H9 (cell line): Measurements from ENCODE around the gene SFXN5. TPM values are rescaled to one million over a fixed set of nuclear protein-coding genes. Genes with fewer than 3 reads are reported as not detected.
A peak's percentile ranks its signal among the peaks of the same experiment; 100 is the strongest.

Experiments used
- DNase-seq: peaks from one replicate; pipeline ENCODE4 v3.0.0-alpha.2; 2017
- H2AFZ ChIP-seq: one replicate; pipeline ENCODE4 v1.6.1; 2013; ENCODE audit warnings: mild to moderate bottlenecking, low read length, control low read depth, moderate library complexity
- H2AK5ac ChIP-seq: 2 replicates; pipeline ENCODE4 v1.6.1; 2013; ENCODE audit warnings: low read length, control low read depth, mixed read lengths; ENCODE audit not compliant: insufficient read length
- H2BK120ac ChIP-seq: one replicate; pipeline ENCODE4 v1.6.1; 2013; ENCODE audit warnings: low read depth, mild to moderate bottlenecking, low read length, control low read depth, inconsistent platforms; ENCODE audit not compliant: poor library complexity, severe bottlenecking
- H2BK12ac ChIP-seq: 2 replicates; pipeline ENCODE4 v1.6.1; 2013; ENCODE audit warnings: low read length, control low read depth, mixed read lengths, low read depth; ENCODE audit not compliant: insufficient read length
- H2BK15ac ChIP-seq: 2 replicates; pipeline ENCODE4 v1.6.1; 2013; ENCODE audit warnings: low read depth, low read length, control low read depth
- H2BK20ac ChIP-seq: one replicate; pipeline ENCODE4 v1.6.1; 2013; ENCODE audit warnings: low read depth, mild to moderate bottlenecking, low read length, control low read depth, inconsistent platforms; ENCODE audit not compliant: poor library complexity, severe bottlenecking
- H2BK5ac ChIP-seq: 2 replicates; pipeline ENCODE4 v1.6.1; 2013; ENCODE audit warnings: low read length, control low read depth, mixed read lengths; ENCODE audit not compliant: insufficient read length
- H3K14ac ChIP-seq: 2 replicates; pipeline ENCODE4 v1.6.1; 2013; ENCODE audit warnings: low read length, control low read depth; ENCODE audit not compliant: insufficient read depth
- H3K18ac ChIP-seq: 2 replicates; pipeline ENCODE4 v1.6.1; 2013; ENCODE audit warnings: low read depth, mild to moderate bottlenecking, mixed read lengths, low read length, control low read depth; ENCODE audit not compliant: insufficient read length
- H3K23ac ChIP-seq: 2 replicates; pipeline ENCODE4 v1.6.1; 2013; ENCODE audit warnings: low read length, control low read depth, mixed read lengths, low read depth; ENCODE audit not compliant: insufficient read length
- H3K23me2 ChIP-seq: 2 replicates; pipeline ENCODE4 v1.6.1; 2013; ENCODE audit warnings: low read depth, mild to moderate bottlenecking, mixed read lengths, low read length, control low read depth; ENCODE audit not compliant: insufficient read length, poor library complexity, severe bottlenecking
- H3K27ac ChIP-seq: 2 replicates; pipeline ENCODE4 v1.5.1; 2013; ENCODE audit warnings: low read length, control low read depth, mixed read lengths, low read depth; ENCODE audit not compliant: insufficient read length
- H3K27me3 ChIP-seq: 2 replicates; pipeline ENCODE4 v1.6.1; 2013; ENCODE audit warnings: low read length, control low read depth, inconsistent platforms; ENCODE audit not compliant: insufficient read depth
- H3K4ac ChIP-seq: 2 replicates; pipeline ENCODE4 v1.6.1; 2013; ENCODE audit warnings: low read depth, mild to moderate bottlenecking, control low read depth, inconsistent platforms, low read length, moderate library complexity
- H3K4me1 ChIP-seq: 2 replicates; pipeline ENCODE4 v1.6.1; 2013; ENCODE audit warnings: low read length, control low read depth, inconsistent platforms; ENCODE audit not compliant: insufficient read depth
- H3K4me2 ChIP-seq: 2 replicates; pipeline ENCODE4 v1.6.1; 2013; ENCODE audit warnings: low read length, control low read depth, mixed read lengths; ENCODE audit not compliant: insufficient read length, insufficient read depth
- H3K56ac ChIP-seq: 2 replicates; pipeline ENCODE4 v1.6.1; 2013; ENCODE audit warnings: low read depth, mild to moderate bottlenecking, mixed read lengths, low read length, control low read depth; ENCODE audit not compliant: insufficient read length
- H3K79me1 ChIP-seq: 2 replicates; pipeline ENCODE4 v1.6.1; 2013; ENCODE audit warnings: low read depth, mild to moderate bottlenecking, moderate library complexity, low read length, control low read depth, inconsistent platforms; ENCODE audit not compliant: insufficient read depth, poor library complexity, severe bottlenecking
- H3K79me2 ChIP-seq: 2 replicates; pipeline ENCODE4 v1.6.1; 2013; ENCODE audit warnings: low read length, control low read depth, inconsistent platforms; ENCODE audit not compliant: insufficient read depth
- H3K9ac ChIP-seq: 2 replicates; pipeline ENCODE4 v1.6.1; 2013; ENCODE audit warnings: low read length, control low read depth, mixed read lengths; ENCODE audit not compliant: insufficient read length; ENCODE audit errors: extremely low read depth
- H3K9me3 ChIP-seq: one replicate; pipeline ENCODE4 v1.6.1; 2013; ENCODE audit warnings: low read depth, low read length, inconsistent platforms; ENCODE audit not compliant: control insufficient read depth
- H3T11ph ChIP-seq: one replicate; pipeline ENCODE4 v1.6.1; 2013; ENCODE audit warnings: mild to moderate bottlenecking, low read length, control low read depth, inconsistent platforms
- H4K20me1 ChIP-seq: one replicate; pipeline ENCODE4 v1.6.1; 2013; ENCODE audit not compliant: control insufficient read depth, insufficient read length, insufficient read depth
- H4K5ac ChIP-seq: 2 replicates; pipeline ENCODE4 v1.6.1; 2013; ENCODE audit warnings: low read depth, mild to moderate bottlenecking, mixed read lengths, low read length, control low read depth; ENCODE audit not compliant: insufficient read length
- H4K8ac ChIP-seq: replicated peaks from 2 replicates; pipeline ENCODE4 v1.6.1; 2013; ENCODE audit warnings: low read length, control low read depth, mixed read lengths, low read depth; ENCODE audit not compliant: insufficient read length
- H4K91ac ChIP-seq: 2 replicates; pipeline ENCODE4 v1.6.1; 2013; ENCODE audit warnings: low read depth, mild to moderate bottlenecking, moderate library complexity, mixed read lengths, low read length, control low read depth; ENCODE audit not compliant: insufficient read length
- H3K27ac Mint-ChIP-seq, 3 experiments: 2 replicates in 2 of 3; 3 replicates in 1 of 3; pipeline ENCODE4 v1.8.0; 2020 to 2021; ENCODE audit warnings: mixed read lengths in 3 of 3, mild to moderate bottlenecking in 1 of 3, moderate library complexity in 1 of 3
- H3K27me3 Mint-ChIP-seq: 2 replicates; pipeline ENCODE4 v1.8.0; 2021; ENCODE audit warnings: low read depth, mild to moderate bottlenecking, moderate library complexity, mixed read lengths
- H3K36me3 Mint-ChIP-seq, 3 experiments: 2 replicates in 2 of 3; 3 replicates in 1 of 3; pipeline ENCODE4 v1.8.0; 2020 to 2021; ENCODE audit warnings: low read depth in 3 of 3, mixed read lengths in 3 of 3; ENCODE audit not compliant: insufficient read depth in 1 of 3
- H3K4me1 Mint-ChIP-seq, 2 experiments: 2 replicates each; pipeline ENCODE4 v1.8.0; 2020; ENCODE audit warnings: mixed read lengths in 2 of 2
- H3K4me3 Mint-ChIP-seq, 2 experiments: 2 replicates in 1 of 2; 3 replicates in 1 of 2; pipeline ENCODE4 v1.8.0; 2020 to 2021; ENCODE audit warnings: mild to moderate bottlenecking in 2 of 2, mixed read lengths in 2 of 2, moderate library complexity in 1 of 2
- H3K9me3 Mint-ChIP-seq, 2 experiments: 2 replicates in 1 of 2; 3 replicates in 1 of 2; pipeline ENCODE4 v1.8.0; 2020; ENCODE audit warnings: mild to moderate bottlenecking in 2 of 2, mixed read lengths in 2 of 2, moderate library complexity in 1 of 2
- CTCF ChIP-seq: fragments of 200-600 bp; sonication (generic); conservative IDR thresholded peaks from 3 replicates; pipeline ENCODE4 v1.8.0; 2021; ENCODE audit warnings: antibody characterized with exemption, mild to moderate bottlenecking
- WGBS: extraction: QIAGEN DNeasy Blood & Tissue Kit; methylation state at CpG from one replicate; pipeline ENCODE4 v1.1.7; 2013; ENCODE audit warnings: missing lambda C conversion rate, low lambda C conversion rate, mixed read lengths; ENCODE audit not compliant: insufficient read length; ENCODE audit errors: extremely low coverage; 5-methylcytosine and 5-hydroxymethylcytosine counted together
- total RNA-seq: library from RNA; stranded (reverse); gene quantifications from 2 replicates; pipeline ENCODE4 v1.2.1, GENCODE V29; 2021

Gene SFXN5
- total RNA-seq, 1 experiment from 2014 or later = 30.9 TPM

GRCh38 chr2:73110168-73111072 is 38.9 kb upstream of the SFXN5 start:
- Histone ChIP-seq H3K4ac (no peak overlapping the region), H3K9me3 (no peaks in the 10 kb centered on the region), H3K56ac (no peak overlapping the region), H2BK12ac (no peak overlapping the region), H4K8ac (no peak overlapping the region), H3T11ph (no peak overlapping the region), H4K91ac (no peak overlapping the region), H3K14ac (no peak overlapping the region), H4K20me1 (no peaks in the 10 kb centered on the region), H3K23ac (no peak overlapping the region), H4K5ac (no peak overlapping the region), H3K23me2 (peaks cover 7% of the 10 kb centered on the region), H3K9ac (no peak overlapping the region), H3K79me2 (no peaks in the 10 kb centered on the region; the same call in 1 of the 2 replicates), H2BK15ac (no peak overlapping the region), H2AFZ (no peak overlapping the region), H3K79me1 (no peaks in the 10 kb centered on the region), H2BK20ac (no peak overlapping the region), H3K18ac (no peak overlapping the region), H3K4me2 (peak overlapping the region; percentile 62), H3K27me3 (no peaks in the 10 kb centered on the region), H2BK5ac (no peak overlapping the region), H2AK5ac (no peak overlapping the region), H3K4me1 (no peaks in the 10 kb centered on the region; the same call in 1 of the 2 replicates), H3K27ac (no peak overlapping the region), H2BK120ac (no peak overlapping the region)
- H3K27ac Mint-ChIP-seq = peak overlapping the region in 1 of 3 experiments; percentile 57; a peak in 3 of 7 replicates
- peaks cover 17% of the 10 kb centered on the region for H3K27me3 Mint-ChIP-seq
- no peak for DNase-seq
- peaks cover 3 to 5% of the 10 kb centered on the region in 2 experiments; a peak in 1 of 5 replicates for H3K9me3 Mint-ChIP-seq
- H3K4me1 Mint-ChIP-seq = peaks cover 15 to 23% of the 10 kb centered on the region in 2 experiments
- H3K4me3 Mint-ChIP-seq = peak overlapping the region; percentile 77 to 95; a peak in 4 of 5 replicates
- TF ChIP-seq CTCF = no peak
- H3K36me3 Mint-ChIP-seq = peaks cover 0 to 10% (median 7%) of the 10 kb centered on the region in 3 experiments; a peak in 3 of 7 replicates
- no CpG with 5 or more reads among the region's 4 CpGs for WGBS
